Neural progenitor cell (in vitro differentiated cells): ENCODE measurements around the gene ACAP2.
"Not testable (repeated sequence)": the region's sequence is repeated elsewhere in the genome, so short reads cannot be mapped to it uniquely, and the experiment has no call there.

Experiments used
- EZH2 ChIP-seq: fragments of 200-600 bp; sonication (generic); IDR thresholded peaks from 2 replicates; pipeline ENCODE4 v1.6.1; 2017; ENCODE audit warnings: antibody characterized with exemption, mild to moderate bottlenecking, moderate library complexity
- TF ChIP-seq, protein P1 (sequence below): fragments of 200-600 bp; sonication (generic); IDR thresholded peaks from 2 replicates; pipeline ENCODE4 v1.5.1; 2017; ENCODE audit warnings: antibody characterized with exemption, mild to moderate bottlenecking

DNA sequence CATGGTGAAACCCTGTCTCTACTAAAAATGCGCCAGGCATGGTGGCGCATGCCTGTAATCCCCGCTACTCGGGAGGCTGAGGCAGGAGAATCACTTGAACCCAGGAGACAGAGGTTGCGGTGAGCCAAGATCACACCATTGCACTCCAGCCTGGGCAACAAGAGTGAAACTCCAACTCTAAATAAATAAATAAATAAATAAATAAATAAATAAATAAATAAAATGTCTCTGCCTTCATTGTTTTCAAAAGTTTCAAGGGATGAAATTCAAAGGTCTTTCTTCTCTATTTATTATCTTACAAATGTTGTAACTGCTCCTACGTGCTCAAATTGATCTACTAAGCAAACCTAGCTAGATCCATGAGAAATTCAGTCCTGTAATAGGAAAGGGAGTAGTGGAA, 44.4 kb downstream of the ACAP2 start:
- TF ChIP-seq, protein P1, sequence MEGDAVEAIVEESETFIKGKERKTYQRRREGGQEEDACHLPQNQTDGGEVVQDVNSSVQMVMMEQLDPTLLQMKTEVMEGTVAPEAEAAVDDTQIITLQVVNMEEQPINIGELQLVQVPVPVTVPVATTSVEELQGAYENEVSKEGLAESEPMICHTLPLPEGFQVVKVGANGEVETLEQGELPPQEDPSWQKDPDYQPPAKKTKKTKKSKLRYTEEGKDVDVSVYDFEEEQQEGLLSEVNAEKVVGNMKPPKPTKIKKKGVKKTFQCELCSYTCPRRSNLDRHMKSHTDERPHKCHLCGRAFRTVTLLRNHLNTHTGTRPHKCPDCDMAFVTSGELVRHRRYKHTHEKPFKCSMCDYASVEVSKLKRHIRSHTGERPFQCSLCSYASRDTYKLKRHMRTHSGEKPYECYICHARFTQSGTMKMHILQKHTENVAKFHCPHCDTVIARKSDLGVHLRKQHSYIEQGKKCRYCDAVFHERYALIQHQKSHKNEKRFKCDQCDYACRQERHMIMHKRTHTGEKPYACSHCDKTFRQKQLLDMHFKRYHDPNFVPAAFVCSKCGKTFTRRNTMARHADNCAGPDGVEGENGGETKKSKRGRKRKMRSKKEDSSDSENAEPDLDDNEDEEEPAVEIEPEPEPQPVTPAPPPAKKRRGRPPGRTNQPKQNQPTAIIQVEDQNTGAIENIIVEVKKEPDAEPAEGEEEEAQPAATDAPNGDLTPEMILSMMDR: not testable (repeated sequence)
- not testable (repeated sequence) for TF ChIP-seq EZH2
